Esophagus squamous epithelium (tissue), 5 donors: ENCODE data around the gene ABCA1. TPM values are rescaled to one million over a fixed set of nuclear protein-coding genes. Genes with fewer than 3 reads are reported as not detected.
A peak's percentile ranks its signal among the peaks of the same experiment; 100 is the strongest.
"Not testable (repeated sequence)": the region's sequence is repeated elsewhere in the genome, so short reads cannot be mapped to it uniquely, and the experiment has no call there.

Experiments used
- DNase-seq: peaks from one replicate; lab custom pipeline; 2025; lab: John Stamatoyannopoulos, UW
- H3K27ac ChIP-seq, 4 donors: fragments of 200-600 bp; sonication (generic); one replicate each; pipeline ENCODE4 v1.5.1; 2016 to 2019; ENCODE audit warnings: mild to moderate bottlenecking in 1 of 4
- H3K27me3 ChIP-seq, 4 donors: fragments of 200-600 bp; sonication (generic); 1 replicate in 3 of 4; 2 replicates in 1 of 4; pipeline versions ENCODE4 v1.5.1 to v1.6.0; 2017 to 2021; ENCODE audit warnings: antibody characterized with exemption in 1 of 4
- H3K36me3 ChIP-seq, 3 donors: fragments of 200-600 bp; sonication (generic); one replicate each; pipeline ENCODE4 v1.5.1; 2016 to 2019
- H3K4me1 ChIP-seq, 3 donors: fragments of 200-600 bp; sonication (generic); one replicate each; pipeline ENCODE4 v1.5.1; 2017 to 2019
- H3K4me3 ChIP-seq, 4 donors: fragments of 200-600 bp; sonication (generic); 1 replicate in 3 of 4; 2 replicates in 1 of 4; pipeline ENCODE4 v1.5.1; 2016 to 2019; ENCODE audit warnings: mild to moderate bottlenecking in 2 of 4, moderate library complexity in 1 of 4
- H3K9me3 ChIP-seq, 3 donors: fragments of 200-600 bp; sonication (generic); one replicate each; pipeline ENCODE4 v1.5.1; 2016 to 2019
- POLR2A ChIP-seq, 4 donors: fragments of 450-650 bp; IDR thresholded peaks; one replicate each; pipeline ENCODE4 v1.6.1; 2017; ENCODE audit warnings: antibody characterized with exemption in 4 of 4, mild to moderate bottlenecking in 4 of 4, moderate library complexity in 3 of 4
- WGBS, 2 donors: methylation state at CpG; one replicate each; pipeline ENCODE4 v1.1.5; 2018; 5-methylcytosine and 5-hydroxymethylcytosine counted together
- intact Hi-C: fragments of 100-400 bp; cut with DNase I; formaldehyde crosslinking; loops from one replicate; pipeline ENCODE4 v1.15.0; 2022
- total RNA-seq, 4 donors: library from RNA; depleted of rRNA; stranded (reverse); fragments of >200 nt; gene quantifications; one replicate each; pipeline ENCODE4 v1.1.0, GENCODE V29; 2016
- TF ChIP-seq, protein P1 (sequence below), 6 experiments: fragments of 450-650 bp in 4 of 6; fragments of 200-600 bp in 2 of 6; sonication (generic) in 2 of 6; IDR thresholded peaks; one replicate each; pipeline ENCODE4 v1.5.1; 2016 to 2019; ENCODE audit warnings: antibody characterized with exemption in 6 of 6, mild to moderate bottlenecking in 4 of 6, moderate library complexity in 4 of 6
- donor health status: DM: yes; HTN: yes; CAD: no.

ABCA1 gene
- total RNA-seq, 4 donors from 2014 or later = 7.7 to 37.6 (median 23.3) TPM

DNA sequence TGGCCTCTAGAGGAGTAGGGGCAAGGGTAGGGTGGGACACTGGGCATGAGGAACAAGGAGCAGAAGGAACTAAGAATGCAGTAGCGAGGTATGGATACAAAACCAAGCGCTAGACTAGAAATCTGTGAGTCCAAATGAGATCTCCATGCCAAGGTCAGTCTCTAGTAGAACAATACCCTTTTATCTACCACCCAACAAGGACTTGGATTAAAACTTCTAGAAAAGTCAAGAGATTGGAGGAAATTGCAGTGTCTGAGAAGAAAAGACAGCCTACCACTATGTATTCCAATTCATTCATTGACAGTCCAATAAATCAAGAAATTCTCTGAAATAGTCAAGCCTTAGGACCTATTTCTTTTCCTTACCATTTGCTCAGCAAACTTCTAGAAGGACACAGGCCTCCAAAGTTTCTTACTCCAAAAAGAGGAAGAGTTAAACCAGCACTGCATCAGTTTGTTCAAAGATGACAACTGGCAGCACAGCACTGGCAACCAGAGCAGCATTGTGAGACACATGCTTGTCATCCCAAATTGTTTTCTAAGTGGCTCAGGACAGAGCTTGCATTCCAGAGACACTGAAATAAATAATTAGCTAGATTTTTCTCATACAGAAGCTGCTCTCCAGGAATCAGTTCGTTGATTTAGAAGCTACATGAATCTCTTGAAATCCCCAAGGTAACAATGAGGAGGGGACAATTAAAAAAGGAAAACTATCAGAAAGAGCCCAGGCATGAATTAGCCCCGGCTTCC is 22.6 kb downstream of the ABCA1 start:
- Histone ChIP-seq H3K9me3 (no peaks in the 10 kb centered on the region), H3K27me3 (no peaks in the 10 kb centered on the region), H3K27ac (peak overlapping the region; percentile 30 to 83 (median 59)), H3K4me3 (no peak overlapping the region), H3K36me3 (peaks cover 0 to 16% (median 0%) of the 10 kb centered on the region in 3 donors), H3K4me1 (peaks cover 29 to 98% (median 58%) of the 10 kb centered on the region in 3 donors)
- intact Hi-C loops = no loop called here
- TF ChIP-seq POLR2A (IDR thresholded peaks at IDR 0.05) = no peak
- TF ChIP-seq, protein P1, sequence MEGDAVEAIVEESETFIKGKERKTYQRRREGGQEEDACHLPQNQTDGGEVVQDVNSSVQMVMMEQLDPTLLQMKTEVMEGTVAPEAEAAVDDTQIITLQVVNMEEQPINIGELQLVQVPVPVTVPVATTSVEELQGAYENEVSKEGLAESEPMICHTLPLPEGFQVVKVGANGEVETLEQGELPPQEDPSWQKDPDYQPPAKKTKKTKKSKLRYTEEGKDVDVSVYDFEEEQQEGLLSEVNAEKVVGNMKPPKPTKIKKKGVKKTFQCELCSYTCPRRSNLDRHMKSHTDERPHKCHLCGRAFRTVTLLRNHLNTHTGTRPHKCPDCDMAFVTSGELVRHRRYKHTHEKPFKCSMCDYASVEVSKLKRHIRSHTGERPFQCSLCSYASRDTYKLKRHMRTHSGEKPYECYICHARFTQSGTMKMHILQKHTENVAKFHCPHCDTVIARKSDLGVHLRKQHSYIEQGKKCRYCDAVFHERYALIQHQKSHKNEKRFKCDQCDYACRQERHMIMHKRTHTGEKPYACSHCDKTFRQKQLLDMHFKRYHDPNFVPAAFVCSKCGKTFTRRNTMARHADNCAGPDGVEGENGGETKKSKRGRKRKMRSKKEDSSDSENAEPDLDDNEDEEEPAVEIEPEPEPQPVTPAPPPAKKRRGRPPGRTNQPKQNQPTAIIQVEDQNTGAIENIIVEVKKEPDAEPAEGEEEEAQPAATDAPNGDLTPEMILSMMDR (IDR thresholded peaks at IDR 0.05) = no peak
- no peak for DNase-seq
- WGBS, 2 donors = 56 to 58% methylated on average over 4 of the region's 4 CpGs

DNA sequence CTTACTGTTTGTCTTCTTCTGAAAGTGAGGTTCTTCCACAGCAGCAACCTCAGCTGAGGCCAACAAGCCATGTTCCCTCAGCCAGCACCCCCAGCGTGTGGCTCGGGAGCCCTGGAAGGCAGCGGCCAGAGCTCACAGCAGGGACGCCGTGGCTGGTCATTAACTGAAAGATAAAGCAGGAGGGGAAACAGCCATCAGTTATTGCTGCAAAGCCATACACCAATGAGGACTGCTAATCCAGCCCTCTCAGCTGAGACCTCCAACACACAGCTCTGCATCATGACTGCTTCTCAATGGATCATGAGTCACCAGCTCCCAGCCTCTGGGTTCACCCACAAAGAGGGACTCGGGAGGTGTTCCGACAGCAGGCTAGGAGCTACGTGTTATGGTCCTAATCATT is 24.3 kb downstream of the ABCA1 start:
- H3K4me3 ChIP-seq = no peak overlapping the region
- intact Hi-C loops = no loop called here
- no peaks in the 10 kb centered on the region for H3K27me3 ChIP-seq
- peak overlapping the region in 3 of 4 donors; percentile 0 to 40 (median 23) for H3K27ac ChIP-seq
- H3K4me1 ChIP-seq = peaks cover 34 to 98% (median 51%) of the 10 kb centered on the region in 3 donors
- whole genome bisulfite sequencing, 2 donors = 45 to 54% methylated on average over 3 to 8 of the region's 8 CpGs
- H3K36me3 ChIP-seq = peaks cover 0 to 27% (median 0%) of the 10 kb centered on the region in 3 donors
- no peak for TF ChIP-seq POLR2A (IDR thresholded peaks at IDR 0.05)
- TF ChIP-seq, protein P1 (IDR thresholded peaks at IDR 0.05) = no peak
- DNase-seq = no peak
- H3K9me3 ChIP-seq = no peaks in the 10 kb centered on the region

DNA sequence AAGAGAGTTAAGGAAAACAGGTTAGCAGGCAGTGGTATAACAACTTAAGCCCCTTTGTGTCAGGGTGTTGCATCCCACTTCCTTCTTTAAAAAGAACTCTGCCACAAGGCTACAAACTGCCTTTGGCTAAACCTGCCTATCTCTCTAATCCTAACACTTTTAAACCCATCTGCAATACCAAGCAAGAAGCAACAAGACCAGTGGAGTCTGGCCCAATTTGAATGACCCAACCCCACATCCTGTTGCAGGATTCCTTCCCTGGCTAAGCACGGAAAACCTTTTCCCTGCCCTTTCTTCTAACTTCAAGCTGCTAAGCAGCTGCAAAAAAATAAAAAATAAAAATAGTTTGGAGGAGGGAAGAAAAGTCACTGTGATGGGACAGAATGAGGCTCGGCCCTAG is 27.1 kb downstream of the ABCA1 start:
- TF ChIP-seq POLR2A (IDR thresholded peaks at IDR 0.05) = no peak
- TF ChIP-seq, protein P1 (IDR thresholded peaks at IDR 0.05) = no peak
- Histone ChIP-seq H3K27ac (peak overlapping the region in 3 of 4 donors; percentile 0 to 52 (median 38)), H3K4me1 (peaks cover 15 to 90% (median 25%) of the 10 kb centered on the region in 3 donors), H3K36me3 (peaks cover 0 to 27% (median 0%) of the 10 kb centered on the region in 3 donors), H3K4me3 (no peak overlapping the region), H3K27me3 (no peaks in the 10 kb centered on the region), H3K9me3 (no peaks in the 10 kb centered on the region)
- intact Hi-C loops = no loop called here
- 27 to 28% methylated on average over 2 of the region's 2 CpGs for WGBS, 2 donors
- DNase-seq = no peak

DNA sequence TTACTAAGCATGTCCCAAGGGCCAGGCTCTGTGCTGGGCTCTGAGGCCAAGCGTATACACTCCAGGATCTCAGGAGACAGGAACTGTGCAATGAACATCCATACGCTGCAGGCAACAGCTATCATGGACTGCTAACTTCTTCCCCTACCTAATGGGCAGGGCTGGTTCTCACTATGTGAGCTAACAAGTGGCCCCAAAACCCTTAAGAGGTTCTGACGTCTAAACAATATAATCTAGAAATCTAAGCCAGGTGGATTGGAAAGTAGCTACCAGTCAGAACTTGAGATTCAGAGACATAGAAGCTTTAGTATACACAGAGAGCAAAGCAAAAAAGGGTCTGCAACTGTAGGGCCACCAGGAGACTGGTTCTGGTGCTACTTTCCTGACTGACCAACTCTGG is 27.6 kb downstream of the ABCA1 start:
- Histone ChIP-seq H3K4me3 (no peak overlapping the region), H3K9me3 (no peaks in the 10 kb centered on the region), H3K36me3 (peaks cover 0 to 27% (median 0%) of the 10 kb centered on the region in 3 donors), H3K27ac (peak overlapping the region in 2 of 4 donors; percentile 23 to 52), H3K27me3 (no peaks in the 10 kb centered on the region), H3K4me1 (peaks cover 15 to 90% (median 24%) of the 10 kb centered on the region in 3 donors)
- TF ChIP-seq POLR2A (IDR thresholded peaks at IDR 0.05) = no peak
- TF ChIP-seq, protein P1 (IDR thresholded peaks at IDR 0.05) = no peak
- WGBS, 2 donors = 62 to 100% methylated on average over 1 to 2 of the region's 3 CpGs
- intact Hi-C loops = no loop called here
- no peak for DNase-seq

DNA sequence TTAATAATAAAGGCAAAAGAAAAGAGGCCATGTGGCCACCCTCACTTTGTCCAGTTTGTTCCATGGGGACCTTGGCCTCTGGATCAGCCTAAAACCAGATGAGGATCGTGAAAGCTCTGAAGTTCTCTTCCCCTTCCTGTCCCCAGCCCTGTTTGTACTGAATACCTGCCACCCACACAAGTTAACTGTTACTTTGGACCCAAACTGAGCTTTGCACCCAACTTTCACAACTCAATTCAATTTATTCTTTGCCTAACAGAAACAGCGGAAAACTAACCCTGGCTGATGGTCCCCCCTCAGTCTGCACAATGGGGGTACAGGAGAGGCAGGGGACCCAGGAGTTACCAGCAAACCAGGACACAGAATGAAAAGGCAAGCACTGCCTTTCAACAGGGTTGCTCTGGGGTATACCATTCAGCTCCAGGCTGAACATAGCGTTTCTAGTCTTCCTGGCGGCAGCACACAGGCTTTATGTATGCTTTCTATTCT is 28.2 kb downstream of the ABCA1 start:
- Histone ChIP-seq H3K4me1 (peaks cover 13 to 90% (median 22%) of the 10 kb centered on the region in 3 donors), H3K27me3 (no peaks in the 10 kb centered on the region), H3K4me3 (no peak overlapping the region), H3K27ac (peak overlapping the region in 2 of 4 donors; percentile 23 to 52), H3K36me3 (peaks cover 0 to 27% (median 0%) of the 10 kb centered on the region in 3 donors), H3K9me3 (no peaks in the 10 kb centered on the region)
- TF ChIP-seq POLR2A (IDR thresholded peaks at IDR 0.05) = no peak
- TF ChIP-seq, protein P1 (IDR thresholded peaks at IDR 0.05) = no peak
- DNase-seq = no peak
- 58 to 69% methylated on average over 4 of the region's 4 CpGs for WGBS, 2 donors
- intact Hi-C loops = no loop called here

DNA sequence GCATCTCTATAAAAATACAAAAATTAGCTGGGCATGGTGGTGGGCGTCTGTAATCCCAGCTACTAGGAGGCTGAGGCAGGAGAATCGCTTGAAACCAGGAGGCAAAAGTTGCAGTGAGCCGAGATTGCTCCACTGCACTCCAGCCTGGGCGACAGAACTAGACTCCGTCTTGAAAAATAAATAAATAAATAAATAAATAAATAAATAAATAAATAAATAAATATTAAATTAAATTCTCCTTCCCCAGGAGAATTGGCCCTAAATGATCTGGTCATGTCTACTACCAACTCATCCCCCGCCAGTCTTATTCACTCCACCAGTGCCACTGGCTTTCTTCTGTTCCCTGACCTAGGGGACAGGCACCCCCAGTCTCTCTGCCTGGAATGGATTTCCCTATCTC is 29.6 kb downstream of the ABCA1 start:
- H3K36me3 ChIP-seq = peaks cover 0 to 25% (median 0%) of the 10 kb centered on the region in 3 donors
- H3K4me3 ChIP-seq, H3K27ac ChIP-seq, H3K27me3 ChIP-seq, intact Hi-C loops, H3K9me3 ChIP-seq, DNase-seq: not testable (repeated sequence)
- peaks cover 10 to 77% (median 22%) of the 10 kb centered on the region in 3 donors for H3K4me1 ChIP-seq
- WGBS, 2 donors = 93 to 95% methylated on average over 6 of the region's 6 CpGs
